Caco-2 (cell line): Measurements from ENCODE around the gene SUCLG1. TPM values are rescaled to one million over a fixed set of nuclear protein-coding genes. Genes with fewer than 3 reads are reported as not detected.
"Not testable (repeated sequence)": the region's sequence is repeated elsewhere in the genome, so short reads cannot be mapped to it uniquely, and the experiment has no call there.

ENCODE experiments used
- BruUV-seq: library from RNA; stranded (reverse); fragments of 400-500 nt; replicated peaks from 2 replicates; lab custom pipeline; 2021; lab: Mats Ljungman, UMichigan
- CTCF ChIA-PET: fragments of 300-600 bp; sonication (Branson Sonifier 250); formaldehyde crosslinking; loops from one replicate; lab custom pipeline; 2022; ENCODE audit warnings: antibody characterized with exemption; lab: Charles Lee
- POLR2A ChIA-PET: fragments of 300-600 bp; sonication (Branson Sonifier 250); formaldehyde crosslinking; loops from one replicate; lab custom pipeline; 2022; ENCODE audit warnings: antibody characterized with exemption; lab: Charles Lee
- DNase-seq, 2 experiments: peaks; one replicate each; pipeline versions ENCODE4 v3.0.0 to v3.0.0-alpha.2; 2020 to 2022
- H3K27me3 ChIP-seq: replicated peaks from 2 replicates; pipeline ENCODE4 v1.6.0; 2011; ENCODE audit warnings: low read length; ENCODE audit not compliant: control insufficient read depth, insufficient read depth
- H3K36me3 ChIP-seq: 2 replicates; pipeline ENCODE4 v1.5.1; 2011; ENCODE audit warnings: low read length; ENCODE audit not compliant: control insufficient read depth, insufficient read depth
- H3K4me1 ChIP-seq: fragments of 250-450 bp; sonication (Bioruptor Pico); 2 replicates; pipeline ENCODE4 v1.5.1; 2020; ENCODE audit warnings: mild to moderate bottlenecking
- H3K4me3 ChIP-seq: 2 replicates; pipeline ENCODE4 v1.5.1; 2011; ENCODE audit warnings: low read depth, mild to moderate bottlenecking, control low read depth, low read length
- H3K9me3 ChIP-seq: fragments of 250-450 bp; sonication (Bioruptor Pico); 2 replicates; pipeline ENCODE4 v1.5.1; 2020; ENCODE audit warnings: mild to moderate bottlenecking, moderate library complexity
- H3K27ac Mint-ChIP-seq: one replicate; pipeline ENCODE4 v1.8.0; 2022; ENCODE audit warnings: mixed read lengths; ENCODE audit not compliant: unreplicated experiment
- H3K27me3 Mint-ChIP-seq: one replicate; pipeline ENCODE4 v1.8.0; 2022; ENCODE audit warnings: mixed read lengths; ENCODE audit not compliant: insufficient read depth, unreplicated experiment
- H3K36me3 Mint-ChIP-seq: one replicate; pipeline ENCODE4 v1.8.0; 2022; ENCODE audit warnings: mild to moderate bottlenecking, mixed read lengths; ENCODE audit not compliant: insufficient read depth, unreplicated experiment
- H3K4me1 Mint-ChIP-seq: one replicate; pipeline ENCODE4 v1.8.0; 2022; ENCODE audit warnings: low read depth, mixed read lengths; ENCODE audit not compliant: unreplicated experiment
- H3K4me3 Mint-ChIP-seq: one replicate; pipeline ENCODE4 v1.8.0; 2022; ENCODE audit warnings: mild to moderate bottlenecking, moderate library complexity, mixed read lengths; ENCODE audit not compliant: unreplicated experiment
- H3K9me3 Mint-ChIP-seq: one replicate; pipeline ENCODE4 v1.8.0; 2022; ENCODE audit warnings: mixed read lengths; ENCODE audit not compliant: unreplicated experiment
- CTCF ChIP-seq, 2 experiments: fragments of 200-600 bp in 1 of 2; IDR thresholded peaks; 1 replicate in 1 of 2; 2 replicates in 1 of 2; pipeline versions ENCODE4 v1.5.1 to v1.8.0; 2011 to 2022; ENCODE audit warnings: antibody characterized with exemption in 1 of 2, control low read depth in 1 of 2, inconsistent platforms in 1 of 2, low read depth in 1 of 2, low read length in 1 of 2, mild to moderate bottlenecking in 1 of 2, moderate library complexity in 1 of 2; ENCODE audit not compliant: insufficient read depth in 1 of 2, severe bottlenecking in 1 of 2, unreplicated experiment in 1 of 2
- intact Hi-C: fragments of 100-400 bp; cut with micrococcal nuclease; formaldehyde crosslinking; loops from one replicate; pipeline ENCODE4 v1.10.0; 2022; ENCODE audit not compliant: unreplicated experiment
- total RNA-seq: library from RNA; stranded (reverse); gene quantifications from 2 replicates; pipeline ENCODE4 v1.2.3, GENCODE V29; 2022

Gene SUCLG1
- total RNA-seq, 1 experiment from 2014 or later = 155 TPM

DNA sequence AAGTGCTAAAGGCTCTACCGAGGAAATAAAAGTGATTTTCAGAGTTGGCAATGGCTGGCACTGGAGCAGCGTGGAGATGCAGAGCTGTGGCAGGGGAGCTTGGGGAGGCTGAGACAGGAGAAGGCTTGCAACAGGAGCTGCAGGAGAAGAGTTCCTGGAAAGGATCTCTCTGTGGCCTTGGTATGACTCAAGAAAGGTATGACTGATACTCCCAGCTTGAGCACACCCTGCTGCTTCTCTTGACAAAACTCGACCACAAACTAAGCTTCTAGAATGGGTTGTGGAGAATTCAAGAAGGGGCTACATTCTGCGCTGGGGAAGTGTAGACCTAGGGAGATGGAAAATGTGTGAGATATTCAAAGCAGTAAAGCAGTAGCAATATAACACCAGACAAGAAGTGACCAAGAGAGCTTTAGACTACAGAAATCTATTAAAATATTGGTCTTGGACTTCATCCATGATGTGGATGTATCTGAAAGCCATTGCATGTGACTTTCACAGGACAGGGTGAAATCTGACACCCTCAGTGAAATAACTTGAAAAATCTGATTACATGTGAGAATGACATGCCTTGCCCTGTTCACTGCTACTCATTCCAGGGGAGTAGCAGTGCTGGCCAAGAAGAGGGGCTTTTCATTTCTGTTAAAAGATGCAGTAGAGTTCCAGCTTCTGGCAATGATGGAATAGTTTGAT is 41.5 kb downstream of the SUCLG1 start:
- Mint-ChIP-seq H3K27ac (no peak overlapping the region), H3K4me1 (no peaks in the 10 kb centered on the region), H3K36me3 (peaks cover 9% of the 10 kb centered on the region), H3K9me3 (no peaks in the 10 kb centered on the region), H3K4me3 (no peak overlapping the region), H3K27me3 (no peaks in the 10 kb centered on the region)
- intact Hi-C loops = no loop called here
- ChIA-PET CTCF (no interaction called here), POLR2A (no interaction called here)
- Histone ChIP-seq H3K4me3 (no peak overlapping the region), H3K27me3 (no peaks in the 10 kb centered on the region), H3K9me3 (no peaks in the 10 kb centered on the region), H3K36me3 (no peaks in the 10 kb centered on the region), H3K4me1 (no peaks in the 10 kb centered on the region)
- no TSS peak for BruUV-seq
- TF ChIP-seq CTCF (IDR thresholded peaks at IDR 0.05; ENCODE audit: insufficient read depth in 1 of 2, low read depth in 1 of 2, low read length in 1 of 2, severe bottlenecking in 1 of 2, unreplicated experiment in 1 of 2) = no peak
- DNase-seq = no peak

DNA sequence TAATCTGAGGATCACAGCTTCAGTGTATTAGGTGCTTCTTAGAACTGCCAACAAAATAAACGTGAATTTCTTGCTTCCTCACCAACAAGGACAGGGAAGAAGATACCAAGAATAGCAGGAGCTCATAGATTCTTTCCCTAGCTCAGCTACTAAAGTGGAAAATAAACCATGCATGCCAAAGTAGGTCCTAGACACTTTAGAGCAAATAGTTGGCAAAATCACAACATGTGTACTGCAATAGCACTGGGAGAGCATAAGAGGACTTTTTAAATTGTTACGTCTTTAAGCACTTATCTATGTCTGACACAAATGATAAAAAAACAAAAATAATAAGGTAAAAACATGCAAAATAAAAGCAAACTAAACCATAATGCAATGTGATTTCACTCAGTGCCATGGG is 49.5 kb downstream of the SUCLG1 start:
- Mint-ChIP-seq H3K9me3 (no peaks in the 10 kb centered on the region), H3K4me3 (no peak overlapping the region), H3K27me3 (no peaks in the 10 kb centered on the region), H3K4me1 (no peaks in the 10 kb centered on the region), H3K27ac (no peak overlapping the region), H3K36me3 (no peaks in the 10 kb centered on the region)
- Histone ChIP-seq H3K27me3 (no peaks in the 10 kb centered on the region; the same call in 1 of the 2 replicates), H3K36me3 (no peaks in the 10 kb centered on the region), H3K9me3 (no peaks in the 10 kb centered on the region), H3K4me3 (no peak overlapping the region), H3K4me1 (no peaks in the 10 kb centered on the region)
- no peak for TF ChIP-seq CTCF (IDR thresholded peaks at IDR 0.05; ENCODE audit: insufficient read depth in 1 of 2, low read depth in 1 of 2, low read length in 1 of 2, severe bottlenecking in 1 of 2, unreplicated experiment in 1 of 2)
- ChIA-PET CTCF (no interaction called here), POLR2A (no interaction called here)
- no peak for DNase-seq
- no TSS peak for BruUV-seq
- intact Hi-C loops = no loop called here

- intact Hi-C loops, H3K27me3 ChIP-seq, H3K4me1 Mint-ChIP-seq, POLR2A ChIA-PET, H3K9me3 Mint-ChIP-seq, DNase-seq, H3K27me3 Mint-ChIP-seq, H3K4me3 Mint-ChIP-seq, CTCF ChIA-PET, H3K36me3 ChIP-seq, H3K4me3 ChIP-seq, H3K27ac Mint-ChIP-seq, H3K4me1 ChIP-seq, BruUV-seq, H3K9me3 ChIP-seq, H3K36me3 Mint-ChIP-seq: not testable (repeated sequence)
Measured at GRCh38 chr2:84402111-84402510, 57.0 kb downstream of the SUCLG1 start.

DNA sequence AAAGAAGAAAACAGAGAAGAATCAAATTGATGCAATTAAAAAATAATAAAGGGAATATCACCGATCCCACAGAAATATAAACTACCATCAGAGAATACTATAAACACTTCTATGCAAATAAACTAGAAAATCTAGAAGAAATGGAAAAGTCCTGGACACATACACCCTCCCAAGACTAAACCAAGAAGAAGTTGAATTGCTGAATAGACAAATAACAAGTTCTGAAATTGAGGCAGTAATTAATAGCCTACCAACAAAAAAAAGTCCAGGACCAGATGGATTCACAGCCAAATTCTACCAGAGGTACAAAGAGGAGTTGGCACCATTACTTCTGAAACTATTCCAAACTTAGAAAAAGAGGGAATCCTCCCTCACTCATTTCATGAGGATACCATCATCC is 59.2 kb downstream of the SUCLG1 start:
- DNase-seq, H3K27ac Mint-ChIP-seq, H3K9me3 ChIP-seq, H3K36me3 ChIP-seq, H3K27me3 ChIP-seq, POLR2A ChIA-PET, H3K4me1 ChIP-seq, BruUV-seq, CTCF ChIA-PET, H3K4me3 ChIP-seq, H3K4me3 Mint-ChIP-seq, H3K4me1 Mint-ChIP-seq, H3K36me3 Mint-ChIP-seq, H3K9me3 Mint-ChIP-seq, H3K27me3 Mint-ChIP-seq, intact Hi-C loops: not testable (repeated sequence)
